SJCRH30 (cell line): ENCODE measurements around the gene POLA1. TPM values are rescaled to one million over a fixed set of nuclear protein-coding genes. Genes with fewer than 3 reads are reported as not detected.

Experiments
- DNase-seq, 2 experiments: peaks; one replicate each; pipeline ENCODE4 v3.0.0-alpha.2; 2015 to 2020
- H3K27ac ChIP-seq: fragments of 250-450 bp; sonication (Bioruptor Pico); 2 replicates; pipeline ENCODE4 v1.5.1; 2020; ENCODE audit warnings: mild to moderate bottlenecking, moderate library complexity
- H3K27me3 ChIP-seq: fragments of 250-450 bp; sonication (Bioruptor Pico); 2 replicates; pipeline ENCODE4 v1.5.1; 2020; ENCODE audit warnings: mild to moderate bottlenecking, moderate library complexity
- H3K36me3 ChIP-seq: fragments of 250-450 bp; sonication (Bioruptor Pico); 2 replicates; pipeline ENCODE4 v1.5.1; 2020; ENCODE audit warnings: mild to moderate bottlenecking, moderate library complexity
- H3K4me1 ChIP-seq: fragments of 250-450 bp; sonication (Bioruptor Pico); 2 replicates; pipeline ENCODE4 v1.5.1; 2020; ENCODE audit warnings: mild to moderate bottlenecking, moderate library complexity
- H3K4me3 ChIP-seq: fragments of 250-450 bp; sonication (Bioruptor Pico); 2 replicates; pipeline ENCODE4 v1.5.1; 2020; ENCODE audit warnings: mild to moderate bottlenecking, moderate library complexity
- H3K9me3 ChIP-seq: fragments of 250-450 bp; sonication (Bioruptor Pico); replicated peaks from 2 replicates; pipeline ENCODE4 v1.5.1; 2020; ENCODE audit warnings: mild to moderate bottlenecking, moderate library complexity
- total RNA-seq: library from RNA; depleted of rRNA; stranded (reverse); fragments of >200 nt; shearing (Covaris generic); gene quantifications from 2 replicates; pipeline ENCODE4 v1.2.3, GENCODE V29; 2014

Gene POLA1
- total RNA-seq, 1 experiment from 2014 or later = 61.2 TPM

DNA sequence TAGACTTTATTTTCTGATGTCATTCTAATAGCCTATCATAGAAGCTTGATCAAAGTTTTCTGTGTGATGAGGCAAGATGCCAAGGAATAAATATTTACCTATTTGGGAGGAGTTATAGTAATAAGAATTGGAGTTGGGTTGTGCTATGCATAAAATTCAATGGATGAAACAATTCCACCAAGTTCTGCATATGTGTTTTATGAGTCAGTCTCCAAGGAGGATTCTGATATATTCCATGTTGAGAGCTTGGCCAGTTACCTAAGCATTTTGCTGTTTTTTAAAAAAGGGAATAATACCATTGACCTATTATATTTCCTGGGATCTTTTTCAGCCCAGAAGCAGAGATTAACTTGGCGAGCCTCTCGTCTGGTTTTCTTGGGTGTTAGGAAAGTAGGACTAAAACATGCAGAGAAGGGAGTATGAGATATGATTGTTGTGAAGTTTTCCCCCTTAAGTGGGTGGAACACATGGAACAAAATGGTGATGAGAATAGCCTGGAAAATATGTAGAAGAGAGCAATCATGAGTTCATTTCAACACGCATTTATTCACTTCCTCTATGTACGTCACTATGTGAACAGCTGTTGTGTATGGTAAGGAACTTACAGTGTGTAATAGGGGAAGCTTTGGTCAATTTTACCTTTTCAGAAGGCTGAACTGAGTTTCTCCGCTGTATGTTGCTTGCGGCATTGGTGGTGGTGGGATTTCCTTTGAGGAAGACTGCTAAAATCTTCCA, 39.2 kb downstream of the POLA1 start:
- Histone ChIP-seq H3K27ac (no peak overlapping the region), H3K27me3 (no peaks in the 10 kb centered on the region), H3K36me3 (peaks cover 42% of the 10 kb centered on the region), H3K9me3 (no peaks in the 10 kb centered on the region), H3K4me1 (no peaks in the 10 kb centered on the region), H3K4me3 (no peak overlapping the region)
- no peak for DNase-seq

DNA sequence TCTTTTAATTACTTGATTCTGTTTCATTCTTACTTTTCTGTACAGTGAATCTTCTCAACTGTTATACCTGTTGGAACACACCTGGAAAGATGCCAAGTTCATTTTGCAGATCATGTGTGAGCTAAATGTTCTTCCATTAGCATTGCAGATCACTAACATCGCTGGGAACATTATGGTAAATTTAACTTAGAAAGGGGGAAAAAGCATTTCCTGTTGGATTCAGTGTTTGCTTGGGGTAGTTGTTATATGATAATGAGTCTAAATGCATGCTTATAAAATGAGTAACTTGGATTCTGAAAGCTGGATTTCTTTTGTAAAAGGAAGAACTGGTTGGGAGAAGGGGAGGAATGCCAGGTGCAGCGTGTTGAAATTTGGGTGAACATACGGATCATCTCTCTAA, 47.6 kb downstream of the POLA1 start:
- no peaks in the 10 kb centered on the region for H3K4me1 ChIP-seq
- no peak overlapping the region for H3K4me3 ChIP-seq
- H3K9me3 ChIP-seq = no peaks in the 10 kb centered on the region
- DNase-seq = no peak
- no peaks in the 10 kb centered on the region for H3K27me3 ChIP-seq
- H3K36me3 ChIP-seq = peaks cover 32% of the 10 kb centered on the region
- H3K27ac ChIP-seq = no peak overlapping the region

DNA sequence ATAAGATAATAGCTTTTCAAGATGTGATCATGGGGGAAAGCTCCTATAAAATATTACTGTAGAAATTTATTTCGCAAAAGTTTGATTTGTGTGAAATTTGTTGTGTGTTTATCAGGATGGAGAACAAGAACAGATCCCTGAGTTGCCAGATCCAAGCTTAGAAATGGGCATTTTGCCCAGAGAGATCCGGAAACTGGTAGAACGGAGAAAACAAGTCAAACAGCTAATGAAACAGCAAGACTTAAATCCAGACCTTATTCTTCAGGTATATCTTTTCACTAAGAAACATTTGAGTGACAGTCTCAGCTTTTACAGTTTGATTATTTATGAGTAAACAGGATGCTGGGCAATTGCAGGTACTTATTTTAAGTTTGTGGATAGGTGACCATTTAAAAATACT, 54.5 kb downstream of the POLA1 start:
- no peaks in the 10 kb centered on the region for H3K4me1 ChIP-seq
- H3K4me3 ChIP-seq = no peak overlapping the region
- no peak overlapping the region for H3K27ac ChIP-seq
- H3K36me3 ChIP-seq = peaks cover 17% of the 10 kb centered on the region
- no peaks in the 10 kb centered on the region for H3K9me3 ChIP-seq
- H3K27me3 ChIP-seq = no peaks in the 10 kb centered on the region
- DNase-seq = no peak

DNA sequence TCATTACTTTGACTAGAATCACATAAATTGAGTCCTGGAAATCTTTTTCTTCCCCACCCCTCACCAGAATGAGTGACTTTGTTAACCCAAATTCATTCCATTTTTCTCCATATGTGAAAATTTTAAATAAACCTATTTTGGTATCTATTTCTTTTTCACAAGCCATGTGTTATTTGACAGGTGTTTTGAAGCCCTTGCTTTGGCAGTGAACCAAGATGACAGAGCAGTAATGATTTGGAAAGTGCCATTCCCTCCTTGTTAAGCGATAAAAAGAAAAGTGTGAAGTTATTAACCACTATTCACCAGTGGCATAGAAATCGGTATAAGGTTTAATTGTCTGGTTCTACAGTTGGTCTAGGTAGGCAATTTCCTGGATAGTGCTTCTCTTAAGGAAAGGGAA, 66.1 kb downstream of the POLA1 start:
- DNase-seq = peak in 1 of 2 experiments; percentile 34
- H3K9me3 ChIP-seq = no peaks in the 10 kb centered on the region
- peak overlapping the region; percentile 45 for H3K27ac ChIP-seq
- peaks cover 32% of the 10 kb centered on the region for H3K4me1 ChIP-seq
- H3K4me3 ChIP-seq = no peak overlapping the region
- H3K27me3 ChIP-seq = no peaks in the 10 kb centered on the region
- peaks cover 17% of the 10 kb centered on the region for H3K36me3 ChIP-seq

DNA sequence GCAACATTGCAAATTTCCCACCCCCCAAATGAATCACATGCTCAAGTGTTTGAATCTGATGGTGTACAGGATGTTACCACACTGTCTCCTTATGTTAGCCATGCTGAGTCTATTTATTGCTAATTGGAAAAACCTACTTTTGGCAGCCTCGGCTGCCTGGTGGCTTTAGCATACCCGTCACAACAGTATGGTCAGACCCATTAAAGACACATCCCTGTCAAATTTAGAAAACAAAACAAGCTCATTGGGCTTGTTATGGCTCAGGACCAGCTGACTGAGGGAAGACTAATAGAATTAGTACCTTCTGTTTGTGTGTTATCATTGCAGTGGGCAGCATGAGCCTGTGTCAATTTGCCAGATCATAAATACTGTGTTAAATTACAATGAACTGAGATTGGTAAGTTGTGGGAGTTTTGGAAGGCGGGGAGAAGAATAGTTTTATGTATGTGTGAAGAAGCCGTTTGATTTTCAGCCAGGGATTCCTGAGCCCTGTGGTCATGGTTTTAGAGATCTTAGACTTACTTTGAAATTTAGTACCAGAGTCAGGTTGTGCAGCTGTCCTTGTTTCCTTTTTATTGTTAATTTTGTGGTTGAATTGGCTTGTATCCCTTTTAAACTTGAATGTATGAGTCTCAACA, 66.8 kb downstream of the POLA1 start:
- Histone ChIP-seq H3K27ac (peak overlapping the region; percentile 45), H3K4me3 (no peak overlapping the region), H3K27me3 (no peaks in the 10 kb centered on the region), H3K36me3 (peaks cover 18% of the 10 kb centered on the region), H3K4me1 (peaks cover 32% of the 10 kb centered on the region), H3K9me3 (no peaks in the 10 kb centered on the region)
- DNase-seq = peak; percentile 50 to 77

DNA sequence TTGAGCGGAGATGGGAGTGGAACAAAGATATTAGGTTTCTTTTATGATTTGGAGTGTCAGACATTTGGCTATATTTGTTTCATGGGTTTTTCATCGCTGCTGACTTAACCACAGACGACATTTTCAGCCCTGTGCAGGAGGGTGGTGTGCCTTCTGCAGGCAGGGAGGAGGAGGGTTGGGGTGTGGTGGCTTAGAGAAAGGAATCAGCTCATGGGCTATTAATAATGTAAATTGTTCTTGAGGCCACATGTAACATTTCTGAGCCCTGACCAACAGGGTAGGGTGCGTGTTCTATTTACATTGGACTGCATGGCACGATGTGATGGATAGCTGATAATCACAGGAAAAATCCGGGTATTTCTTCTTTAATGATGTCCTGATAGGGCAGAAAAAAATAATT, 67.6 kb downstream of the POLA1 start:
- no peaks in the 10 kb centered on the region for H3K27me3 ChIP-seq
- peaks cover 20% of the 10 kb centered on the region for H3K36me3 ChIP-seq
- H3K4me1 ChIP-seq = peaks cover 32% of the 10 kb centered on the region
- H3K4me3 ChIP-seq = no peak overlapping the region
- no peaks in the 10 kb centered on the region for H3K9me3 ChIP-seq
- peak overlapping the region; percentile 45 for H3K27ac ChIP-seq
- peak; percentile 32 to 47 for DNase-seq

DNA sequence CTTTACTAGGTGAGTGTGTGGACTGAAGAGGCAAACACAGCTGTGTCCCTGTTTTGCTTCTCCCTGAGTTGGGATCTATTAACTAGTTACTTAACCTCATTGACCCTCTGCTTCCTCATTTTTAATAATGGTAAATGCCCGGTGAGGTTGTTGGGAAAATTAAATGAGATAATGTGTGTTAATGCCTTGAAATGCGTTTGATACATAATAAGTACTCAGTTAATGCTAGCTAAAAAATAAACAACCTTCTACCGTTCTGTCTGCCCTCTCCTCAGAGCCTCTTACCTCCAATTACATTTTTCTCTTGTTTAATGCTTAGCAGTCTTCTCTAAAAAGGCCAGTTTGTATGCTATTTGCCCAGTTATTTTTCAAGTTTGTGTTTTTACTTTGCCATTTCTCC, 70.3 kb downstream of the POLA1 start:
- DNase-seq = no peak
- no peak overlapping the region for H3K27ac ChIP-seq
- no peaks in the 10 kb centered on the region for H3K27me3 ChIP-seq
- no peaks in the 10 kb centered on the region for H3K9me3 ChIP-seq
- H3K4me3 ChIP-seq = no peak overlapping the region
- H3K36me3 ChIP-seq = peaks cover 28% of the 10 kb centered on the region
- peaks cover 29% of the 10 kb centered on the region for H3K4me1 ChIP-seq

DNA sequence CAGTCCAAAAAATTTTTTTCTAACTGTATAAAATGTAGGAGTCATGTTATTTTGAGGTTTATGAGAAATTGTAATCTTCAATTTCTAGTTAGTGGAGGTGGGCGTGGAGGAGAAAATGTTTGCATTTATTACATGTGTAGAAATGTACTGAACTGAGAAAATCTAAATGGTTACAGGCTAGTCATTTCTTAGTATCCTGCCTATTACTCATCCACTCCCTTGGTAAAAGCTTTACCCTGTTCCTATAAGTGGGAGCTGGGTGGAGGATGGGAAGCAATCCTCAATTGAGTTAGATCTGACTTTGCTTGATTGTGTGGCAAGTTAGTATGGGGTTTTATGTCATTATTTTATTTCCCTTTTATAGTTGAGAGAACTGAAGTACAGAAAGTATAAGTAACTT, 73.8 kb downstream of the POLA1 start:
- H3K9me3 ChIP-seq = no peaks in the 10 kb centered on the region
- no peak overlapping the region for H3K4me3 ChIP-seq
- H3K36me3 ChIP-seq = peaks cover 16% of the 10 kb centered on the region
- no peak overlapping the region for H3K27ac ChIP-seq
- no peak for DNase-seq
- no peaks in the 10 kb centered on the region for H3K27me3 ChIP-seq
- no peaks in the 10 kb centered on the region for H3K4me1 ChIP-seq

DNA sequence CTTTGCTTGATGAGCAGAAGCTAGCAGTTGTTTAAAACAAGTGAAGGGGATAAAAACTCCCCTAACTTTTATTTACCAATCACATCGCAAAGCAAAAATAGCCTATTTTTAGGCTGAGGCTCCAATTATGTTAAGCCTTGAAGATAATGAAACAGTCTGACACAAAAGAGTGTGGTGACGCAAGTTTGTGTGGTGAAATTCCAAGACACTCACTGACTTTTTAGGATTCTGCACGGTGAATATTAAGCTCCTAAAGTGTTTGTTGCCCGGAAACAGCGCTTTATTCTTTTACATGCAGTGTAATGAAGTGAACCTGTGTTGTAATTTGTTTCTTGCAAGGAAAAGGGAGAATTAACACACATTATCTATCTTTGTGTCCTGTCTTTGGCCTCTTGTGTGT, 74.8 kb downstream of the POLA1 start:
- Histone ChIP-seq H3K27ac (no peak overlapping the region), H3K27me3 (no peaks in the 10 kb centered on the region), H3K4me3 (no peak overlapping the region), H3K9me3 (no peaks in the 10 kb centered on the region), H3K36me3 (peaks cover 16% of the 10 kb centered on the region), H3K4me1 (no peaks in the 10 kb centered on the region)
- DNase-seq = no peak

DNA sequence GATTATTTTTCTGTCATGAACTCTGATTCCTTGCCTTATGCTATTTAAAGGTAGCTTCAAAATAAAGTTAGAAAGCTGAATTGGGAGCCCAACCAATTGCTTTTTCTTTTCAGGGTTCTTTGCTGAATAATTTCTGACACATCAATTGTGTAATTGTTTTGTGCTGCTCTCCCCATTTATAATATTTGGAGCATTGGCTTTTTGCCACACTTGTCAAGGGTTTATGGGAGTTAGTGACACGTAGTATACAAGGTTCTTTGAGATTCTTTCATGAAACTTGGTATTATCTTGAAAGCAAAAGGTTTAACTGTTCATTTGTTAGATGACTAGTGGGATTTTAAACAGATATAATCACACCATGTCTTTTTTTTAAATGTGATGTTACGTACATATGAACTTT, 80.9 kb downstream of the POLA1 start:
- H3K27ac ChIP-seq = no peak overlapping the region
- peaks cover 20% of the 10 kb centered on the region for H3K36me3 ChIP-seq
- no peak for DNase-seq
- H3K9me3 ChIP-seq = no peaks in the 10 kb centered on the region
- H3K4me3 ChIP-seq = no peak overlapping the region
- H3K27me3 ChIP-seq = no peaks in the 10 kb centered on the region
- H3K4me1 ChIP-seq = no peaks in the 10 kb centered on the region

DNA sequence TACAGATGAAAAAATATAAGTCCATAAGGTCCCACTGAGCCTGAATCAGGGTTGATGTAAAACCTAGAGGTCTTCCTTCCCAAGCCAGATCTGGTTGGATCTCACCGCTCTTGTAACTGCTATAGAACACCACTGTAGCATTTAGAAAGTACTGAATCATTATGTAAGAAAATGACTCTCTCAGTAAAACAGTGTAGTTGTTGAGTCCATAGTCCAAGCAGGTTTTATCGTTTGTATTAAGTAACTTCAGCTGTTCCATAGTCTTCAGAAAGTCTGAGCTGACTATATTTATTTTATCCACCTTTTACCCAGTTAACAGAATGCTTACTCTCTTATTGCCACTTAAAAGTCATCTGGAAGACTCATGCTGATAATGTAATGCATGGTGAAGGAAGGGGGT, 82.2 kb downstream of the POLA1 start:
- H3K4me1 ChIP-seq = no peaks in the 10 kb centered on the region
- H3K36me3 ChIP-seq = peaks cover 27% of the 10 kb centered on the region
- H3K4me3 ChIP-seq = no peak overlapping the region
- DNase-seq = no peak
- no peaks in the 10 kb centered on the region for H3K27me3 ChIP-seq
- H3K27ac ChIP-seq = no peak overlapping the region
- H3K9me3 ChIP-seq = no peaks in the 10 kb centered on the region

DNA sequence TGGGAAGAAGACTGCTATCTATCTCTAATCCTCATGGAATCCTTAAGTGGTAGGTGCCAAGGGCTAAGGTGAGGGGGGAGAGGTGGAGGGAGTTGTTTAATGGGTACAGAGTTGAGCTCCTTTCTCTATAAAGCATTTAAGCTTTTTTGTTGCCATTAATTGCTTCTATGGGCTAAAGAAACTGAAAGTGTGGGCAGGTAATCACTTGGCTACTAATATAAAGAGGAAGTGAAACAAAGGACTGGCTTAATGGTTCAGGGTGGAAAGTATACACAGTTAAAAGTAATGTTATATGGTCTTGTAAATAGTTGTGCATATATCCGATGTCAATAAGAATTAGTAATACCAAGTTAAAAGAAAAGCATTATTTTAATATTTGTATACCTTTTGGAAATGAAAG, 83.9 kb downstream of the POLA1 start:
- no peak for DNase-seq
- no peak overlapping the region for H3K4me3 ChIP-seq
- H3K27ac ChIP-seq = no peak overlapping the region
- H3K36me3 ChIP-seq = peaks cover 36% of the 10 kb centered on the region
- H3K9me3 ChIP-seq = no peaks in the 10 kb centered on the region
- H3K4me1 ChIP-seq = no peaks in the 10 kb centered on the region
- H3K27me3 ChIP-seq = no peaks in the 10 kb centered on the region

DNA sequence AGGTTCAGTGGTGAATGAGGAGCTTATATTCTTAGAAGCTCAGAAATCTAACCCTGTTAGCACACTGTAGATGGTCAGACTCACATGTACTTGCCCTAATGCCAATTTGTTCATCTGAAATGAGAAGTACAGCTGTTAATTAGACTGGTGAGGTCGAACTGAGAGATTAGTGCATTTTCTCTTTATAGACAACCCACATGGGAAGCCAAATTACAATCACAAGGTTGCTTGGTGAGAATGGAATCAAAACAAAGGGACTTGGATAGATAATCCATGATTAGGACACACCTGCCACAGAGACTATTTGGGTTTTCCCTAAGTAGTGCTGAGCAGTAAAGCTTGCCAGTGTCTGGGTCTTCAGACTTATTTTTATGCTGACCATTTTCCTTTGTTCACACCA, 88.3 kb downstream of the POLA1 start:
- no peak for DNase-seq
- H3K27ac ChIP-seq = no peak overlapping the region
- H3K4me3 ChIP-seq = no peak overlapping the region
- peaks cover 26% of the 10 kb centered on the region for H3K36me3 ChIP-seq
- H3K27me3 ChIP-seq = no peaks in the 10 kb centered on the region
- H3K9me3 ChIP-seq = no peaks in the 10 kb centered on the region
- no peaks in the 10 kb centered on the region for H3K4me1 ChIP-seq

DNA sequence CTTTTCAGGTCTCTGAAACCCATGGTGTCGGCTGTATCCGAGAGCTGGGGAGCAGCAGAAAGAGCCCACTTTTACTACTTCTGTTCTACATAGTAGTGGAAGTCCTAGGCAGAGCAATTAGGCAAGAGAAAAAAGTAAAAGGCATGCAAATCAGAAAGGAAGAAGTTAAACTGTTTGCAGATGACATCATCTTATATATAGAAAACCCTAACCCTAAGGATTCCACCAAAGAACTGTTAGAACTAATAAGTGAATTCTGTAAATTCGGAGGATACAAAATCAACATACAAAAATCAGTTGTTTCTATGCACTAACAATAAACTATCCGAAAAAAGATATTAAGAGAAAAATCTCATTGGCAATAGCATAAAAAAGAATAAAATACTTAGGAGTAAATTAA, 95.3 kb downstream of the POLA1 start:
- no peaks in the 10 kb centered on the region for H3K27me3 ChIP-seq
- no peaks in the 10 kb centered on the region for H3K9me3 ChIP-seq
- DNase-seq = no peak
- H3K27ac ChIP-seq = no peak overlapping the region
- peaks cover 15% of the 10 kb centered on the region for H3K36me3 ChIP-seq
- 0 out of 2 replicates have a peak, but pooled peaks cover 2% of the 10 kb centered on the region for H3K4me1 ChIP-seq
- H3K4me3 ChIP-seq = no peak overlapping the region

DNA sequence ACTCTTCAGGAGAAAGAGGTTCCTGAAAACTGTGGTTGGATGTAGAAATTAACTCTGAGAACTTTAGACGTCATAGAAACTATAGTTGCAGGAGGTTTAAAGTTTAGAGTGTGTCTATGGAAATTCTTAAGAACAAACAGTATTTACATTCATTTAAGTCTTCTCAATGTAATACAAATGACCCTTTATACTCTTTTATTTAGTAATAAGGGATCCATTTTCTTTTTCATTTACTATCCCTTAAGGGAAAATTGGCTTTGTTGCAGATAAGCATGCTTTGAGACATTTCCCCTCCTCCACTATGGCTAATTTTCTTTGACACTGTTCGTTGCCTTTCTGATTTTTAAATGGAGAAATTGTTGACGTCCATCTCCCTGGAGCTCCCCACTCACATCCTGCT, 96.4 kb downstream of the POLA1 start:
- Histone ChIP-seq H3K4me1 (0 out of 2 replicates have a peak, but pooled peaks cover 2% of the 10 kb centered on the region), H3K27me3 (no peaks in the 10 kb centered on the region), H3K36me3 (peaks cover 11% of the 10 kb centered on the region), H3K9me3 (no peaks in the 10 kb centered on the region), H3K27ac (no peak overlapping the region), H3K4me3 (no peak overlapping the region)
- DNase-seq = no peak

DNA sequence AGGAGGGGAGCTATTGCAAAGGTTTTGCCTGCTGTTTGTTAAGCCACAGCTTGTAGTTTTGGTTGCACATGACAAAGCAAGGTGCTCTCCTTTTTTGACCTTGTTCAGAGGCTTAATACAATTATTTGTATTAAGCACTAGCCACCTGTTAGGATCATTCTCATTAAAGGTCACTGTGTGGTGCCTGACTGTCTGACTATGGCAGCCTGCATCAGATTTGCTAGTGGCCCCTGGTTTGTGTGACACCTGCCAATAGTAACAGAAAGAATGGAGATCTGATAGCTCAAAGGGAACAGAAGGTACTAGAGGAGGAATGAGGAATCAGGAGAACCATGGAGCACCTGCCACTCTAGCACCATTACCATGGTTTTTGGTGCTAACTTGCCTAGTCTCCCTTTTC, 102.5 kb downstream of the POLA1 start:
- no peaks in the 10 kb centered on the region for H3K27me3 ChIP-seq
- DNase-seq = no peak
- H3K9me3 ChIP-seq = no peaks in the 10 kb centered on the region
- H3K4me1 ChIP-seq = 0 out of 2 replicates have a peak, but pooled peaks cover 2% of the 10 kb centered on the region
- H3K4me3 ChIP-seq = no peak overlapping the region
- no peak overlapping the region for H3K27ac ChIP-seq
- H3K36me3 ChIP-seq = peaks cover 10% of the 10 kb centered on the region; the same call in 1 of the 2 replicates
